K562 (cell line): ENCODE results near the gene MTERF2. TPM values are rescaled to one million over a fixed set of nuclear protein-coding genes. Genes with fewer than 3 reads are reported as not detected.

Experiments
- ATAC-seq: fragments of 200-7000 bp; cut with Tn5 transposase; 3 replicates; pipeline ENCODE4 v1.9.1; 2020; ENCODE audit warnings: moderate library complexity
- BruUV-seq: library from RNA; stranded (reverse); fragments of 400-500 nt; replicated peaks from 2 replicates; lab custom pipeline; 2021; lab: Mats Ljungman, UMichigan
- CTCF ChIA-PET: fragments of 300-600 bp; formaldehyde crosslinking; extraction: SDS; loops from one replicate; lab custom pipeline; 2021; ENCODE audit warnings: low intra/inter-chr PET ratio; lab: Yijun Ruan, JAX
- POLR2A ChIA-PET: fragments of 300-600, 350-650 bp; sonication (Branson Sonifier 250); formaldehyde crosslinking; extraction: SDS; loops from one replicate; lab custom pipeline; 2021; ENCODE audit warnings: antibody characterized with exemption, inconsistent platforms; lab: Yijun Ruan, JAX
- DNase-seq, 4 experiments: peaks; one replicate each; pipeline versions ENCODE4 v3.0.0 to v3.0.0-alpha.2; 2011 to 2018; ENCODE audit warnings: low spot score in 3 of 4, mixed read lengths in 3 of 4; ENCODE audit errors: extremely low read depth in 1 of 4
- FAIRE-seq: peaks from 2 replicates; lab custom pipeline; 2011; peaks lifted over from hg19 to GRCh38; lab: Jason Lieb, UNC
- H2AFZ ChIP-seq: 2 replicates; pipeline ENCODE4 v1.6.0; 2011; ENCODE audit warnings: low read depth, low read length, control low read depth, inconsistent platforms
- H3K27ac ChIP-seq: fragments of 200-600 bp; 3 replicates; pipeline ENCODE4 v1.8.0; 2011; ENCODE audit warnings: low read depth, mild to moderate bottlenecking, control low read depth, inconsistent platforms, low read length, moderate library complexity, mixed read lengths; ENCODE audit errors: extremely low read depth
- H3K27me3 ChIP-seq, 2 experiments: fragments of 300-600 bp in 1 of 2; 2 replicates in 1 of 2; 3 replicates in 1 of 2; pipeline versions ENCODE4 v1.6.0 to v1.8.0; 2011; ENCODE audit warnings: inconsistent platforms in 2 of 2, low read length in 2 of 2, mild to moderate bottlenecking in 1 of 2, mixed read lengths in 1 of 2, moderate library complexity in 1 of 2; ENCODE audit not compliant: control insufficient read depth in 2 of 2, insufficient read depth in 2 of 2
- H3K36me3 ChIP-seq: fragments of 300-600 bp; 3 replicates; pipeline ENCODE4 v1.8.0; 2011; ENCODE audit warnings: mild to moderate bottlenecking, low read length, inconsistent platforms; ENCODE audit not compliant: control insufficient read depth, insufficient read depth
- H3K4me1 ChIP-seq, 2 experiments: fragments of 200-600 bp in 1 of 2; replicated peaks in 1 of 2; 2 replicates in 1 of 2; 3 replicates in 1 of 2; pipeline versions ENCODE4 v1.5.1 to v1.8.0; 2011; ENCODE audit warnings: inconsistent platforms in 2 of 2, low read length in 2 of 2, mild to moderate bottlenecking in 1 of 2, mixed read lengths in 1 of 2, moderate library complexity in 1 of 2; ENCODE audit not compliant: control insufficient read depth in 2 of 2, insufficient read depth in 2 of 2
- H3K4me2 ChIP-seq: 2 replicates; pipeline ENCODE4 v1.6.1; 2011; ENCODE audit warnings: low read length, control low read depth, inconsistent platforms, mixed read lengths; ENCODE audit not compliant: insufficient read depth
- H3K4me3 ChIP-seq: fragments of 200-600 bp; sonication (generic), shearing (Covaris generic); 2 replicates; pipeline ENCODE4 v1.5.1; 2016; ENCODE audit warnings: control low read depth, inconsistent platforms
- H3K79me2 ChIP-seq: fragments of 200-600 bp; 3 replicates; pipeline ENCODE4 v1.8.0; 2011; ENCODE audit warnings: low read length, inconsistent platforms; ENCODE audit not compliant: control insufficient read depth, insufficient read depth
- H3K9ac ChIP-seq, 2 experiments: 2 replicates each; pipeline versions ENCODE4 v1.6.0 to v1.6.1; 2011; ENCODE audit warnings: low read depth in 2 of 2, low read length in 2 of 2, control low read depth in 1 of 2, inconsistent platforms in 1 of 2, mild to moderate bottlenecking in 1 of 2, mixed read lengths in 1 of 2; ENCODE audit not compliant: insufficient read depth in 1 of 2
- H3K9me1 ChIP-seq: one replicate; pipeline ENCODE4 v1.6.0; 2011; ENCODE audit warnings: inconsistent platforms, mild to moderate bottlenecking, low read length, moderate library complexity; ENCODE audit not compliant: control insufficient read depth, insufficient read depth
- H3K9me3 ChIP-seq: replicated peaks from 2 replicates; pipeline ENCODE4 v1.5.1; 2011; ENCODE audit warnings: low read depth, low read length, inconsistent platforms; ENCODE audit not compliant: control insufficient read depth, insufficient read depth
- H4K20me1 ChIP-seq: replicated peaks from 2 replicates; pipeline ENCODE4 v1.6.1; 2011; ENCODE audit warnings: low read length, inconsistent platforms, mixed read lengths; ENCODE audit not compliant: control insufficient read depth, insufficient read depth
- HNRNPLL ChIP-seq: fragments of 200-400 bp; formaldehyde crosslinking; IDR thresholded peaks from 2 replicates; pipeline ENCODE4 v1.6.1; 2017; ENCODE audit warnings: low read length, low read depth, mild to moderate bottlenecking; ENCODE audit not compliant: poor library complexity, severe bottlenecking
- SIN3B ChIP-seq: fragments of 450-650 bp; IDR thresholded peaks from 2 replicates; pipeline ENCODE4 v1.6.1; 2017; ENCODE audit warnings: low read depth, mild to moderate bottlenecking, moderate library complexity
- ZNF316 ChIP-seq: fragments of 450-650 bp; IDR thresholded peaks from 2 replicates; pipeline ENCODE4 v1.6.1; 2016
- ZNF764 ChIP-seq: fragments of 250-450 bp; sonication (Bioruptor Pico); IDR thresholded peaks from 2 replicates; pipeline ENCODE4 v1.4.0; 2020; ENCODE audit warnings: low read depth, mild to moderate bottlenecking, moderate library complexity
- WGBS: fragments of 100-300 bp; shearing (Covaris generic); methylation state at CpG from one replicate; pipeline ENCODE4 v1.1.6; 2016; ENCODE audit warnings: low coverage, mixed read lengths; ENCODE audit not compliant: insufficient coverage; ENCODE audit errors: missing lambda C conversion rate; 5-methylcytosine and 5-hydroxymethylcytosine counted together
- in situ Hi-C: fragments of 300-500 bp; cut with MboI; formaldehyde crosslinking; loops from 4 replicates; pipeline ENCODE4 v1.15.0; 2018; ENCODE audit warnings: inconsistent platforms, mixed read lengths
- intact Hi-C: fragments of 100-400 bp; cut with micrococcal nuclease; formaldehyde crosslinking; loops from 2 replicates; pipeline ENCODE4 v1.14.2; 2022
- polyA plus RNA-seq, 8 experiments: library from polyadenylated mRNA; depleted of rRNA in 4 of 8; stranded (reverse) in 5 of 8; unstranded in 3 of 8; fragments of >200 nt; fragmentation: Nextera tagmentation in 2 of 8; fragmentation: Illumina TruSeq in 1 of 8; extraction: Ambion mirVana in 2 of 8; extraction: Trizol in 1 of 8; gene quantifications; 2 replicates each; pipeline versions ENCODE4 v1.2.1 to v1.2.3, GENCODE V29; 2011 to 2014; ENCODE audit warnings: inconsistent platforms in 1 of 8, missing spikeins in 1 of 8
- total RNA-seq, 7 experiments: library from RNA; depleted of rRNA in 6 of 7; stranded (reverse); fragments of >200 nt in 6 of 7; fragmentation: Illumina TruSeq in 2 of 7; extraction: Trizol in 2 of 7; gene quantifications; 2 replicates each; pipeline versions ENCODE4 v1.2.1 to v1.2.3, GENCODE V29; 2011 to 2021; ENCODE audit warnings: low replicate concordance in 1 of 7
- TF ChIP-seq, protein P1 (sequence below): fragments of 250-450 bp; sonication (Bioruptor Pico); IDR thresholded peaks from 2 replicates; pipeline ENCODE4 v1.5.0; 2021; ENCODE audit warnings: mild to moderate bottlenecking, moderate library complexity

The MTERF2 gene
- total and polyA plus RNA-seq, 9 of the 15 experiments (the other 6 are each of a cell fraction or from before 2014, with no cell fraction given) = 10.0 to 63.2 (median 33.2) TPM

DNA sequence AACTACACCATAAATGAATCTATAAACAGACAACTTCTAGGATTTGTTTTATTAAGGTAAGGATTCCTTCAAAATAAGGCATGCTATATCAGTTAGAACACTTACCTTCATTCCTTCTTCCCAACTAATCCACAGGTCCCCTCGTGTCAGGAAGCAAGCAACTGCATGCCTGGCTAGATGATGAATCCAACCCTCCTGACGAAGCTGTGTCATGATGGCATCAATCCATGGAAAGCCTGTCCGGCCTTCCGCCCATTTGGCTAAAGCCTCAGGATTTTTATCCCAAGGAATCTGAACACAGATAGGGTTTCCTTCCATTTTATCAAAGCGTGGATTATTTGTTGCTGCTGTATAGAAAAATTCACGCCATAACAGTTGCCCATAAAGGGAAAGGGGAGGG is 12.5 kb upstream of the MTERF2 start (continued):
- TF ChIP-seq HNRNPLL (no peak), ZNF764 (no peak)
- TF ChIP-seq, protein P1, sequence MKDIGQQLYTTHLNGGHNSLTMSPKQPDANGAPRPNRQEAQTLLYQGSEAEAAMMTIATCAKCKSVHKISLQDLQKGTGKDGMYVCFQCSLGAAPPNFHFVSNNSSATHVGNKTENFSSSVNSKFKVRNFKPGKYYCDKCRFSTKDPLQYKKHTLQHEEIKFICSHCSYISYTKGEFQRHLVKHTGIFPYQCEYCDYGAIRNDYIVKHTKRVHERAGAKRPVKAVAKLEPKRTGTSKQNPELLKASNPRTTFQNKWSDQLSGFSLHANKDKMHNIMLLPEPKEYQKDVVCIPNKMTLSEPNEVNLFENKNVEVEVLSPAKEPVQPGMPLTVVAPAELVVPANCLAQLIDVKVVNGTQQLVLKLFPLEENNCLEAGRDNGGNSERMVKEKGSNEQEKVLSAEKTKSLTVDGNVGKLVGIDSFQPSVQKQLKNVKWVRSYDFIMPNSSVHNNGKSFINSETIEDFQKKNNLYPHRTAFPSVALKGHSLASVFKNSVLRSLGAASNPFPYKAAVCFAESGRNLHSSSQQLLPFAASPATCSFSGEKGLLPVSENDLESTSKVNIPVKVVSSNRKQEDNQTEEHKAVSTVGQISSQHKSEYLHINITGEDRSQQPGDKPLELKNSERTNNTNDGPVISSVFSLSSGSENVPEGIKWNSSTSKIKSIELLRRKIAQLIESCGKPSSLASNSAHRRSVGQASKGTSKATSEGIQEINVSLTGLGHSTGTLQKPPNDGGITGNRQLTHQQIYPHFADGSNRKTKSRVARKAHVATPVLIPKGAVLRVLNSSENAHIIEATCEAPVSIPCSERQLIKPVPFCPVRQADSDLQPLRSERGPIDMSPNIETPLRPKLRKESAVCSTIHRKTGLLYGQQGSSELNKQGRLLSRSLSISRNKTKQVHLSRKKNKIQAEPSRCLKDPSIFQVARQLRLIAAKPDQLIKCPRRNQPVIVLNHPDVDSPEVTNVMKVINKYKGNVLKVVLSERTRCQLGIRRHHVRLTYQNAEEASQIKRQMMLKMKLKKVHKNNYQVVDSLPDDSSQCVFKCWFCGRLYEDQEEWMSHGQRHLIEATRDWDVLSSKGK = no peak

DNA sequence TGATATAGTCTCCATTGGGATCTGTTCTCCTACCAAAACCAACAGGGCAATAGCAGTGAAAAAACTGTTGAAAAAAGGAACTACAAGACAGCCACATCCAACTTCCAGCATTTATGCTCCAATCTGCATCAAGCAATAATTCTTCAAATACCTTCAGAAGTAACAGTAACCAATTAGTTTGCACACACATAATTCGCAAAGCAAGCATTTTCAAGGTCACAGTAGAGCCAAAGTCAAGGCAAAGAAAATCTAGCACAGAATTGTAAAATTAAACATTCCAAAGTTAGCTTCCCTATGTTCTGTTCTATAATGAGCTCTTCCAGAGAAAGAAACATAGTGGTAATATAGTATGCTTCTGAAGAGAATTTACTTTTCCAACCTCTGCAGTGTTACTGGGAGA is 11.0 kb upstream of the MTERF2 start:
- ATAC-seq (no peak), DNase-seq (no peak), FAIRE-seq (no peak)
- H4K20me1 ChIP-seq = no peaks in the 10 kb centered on the region
- H3K9me1 ChIP-seq = no peaks in the 10 kb centered on the region
- POLR2A ChIA-PET = no interaction called here
- no peaks in the 10 kb centered on the region for H3K4me1 ChIP-seq
- no peaks in the 10 kb centered on the region for H3K9me3 ChIP-seq
- BruUV-seq = no TSS peak
- CTCF ChIA-PET = no interaction called here
- H2AFZ ChIP-seq = no peak overlapping the region
- H3K9ac ChIP-seq = no peak overlapping the region
- no peak overlapping the region for H3K4me2 ChIP-seq
- 100% methylated on average over 1 of the region's 1 CpG for WGBS
- peaks cover 36% of the 10 kb centered on the region; the same call in 2 of the 3 replicates for H3K36me3 ChIP-seq
- intact Hi-C loops = no loop called here
- H3K79me2 ChIP-seq = no peaks in the 10 kb centered on the region
- no peak overlapping the region for H3K27ac ChIP-seq
- in situ Hi-C loops = no loop called here
- H3K4me3 ChIP-seq = no peak overlapping the region
- H3K27me3 ChIP-seq = no peaks in the 10 kb centered on the region
- TF ChIP-seq SIN3B (no peak), ZNF316 (peak; percentile 47)
- TF ChIP-seq, all 486 proteins: peak for 1
